ENCODE data around the gene P4HA2.

P4HA2 gene

GRCh38 chr5:132225165-132226032, 2.3 kb downstream of the P4HA2 start:
- Histone ChIP-seq H3K4me1 (ENCODE audit: control insufficient read depth in 1 of 2, insufficient read depth in 2 of 2, low read length in 2 of 2) (peaks cover 20 to 23% of the 10 kb centered on the region in 2 donors), H3K9me3 (ENCODE audit: control insufficient read depth in 1 of 2, low read length in 2 of 2) (no peaks in the 10 kb centered on the region), H3K36me3 (ENCODE audit: control insufficient read depth in 1 of 2, insufficient read depth in 2 of 2, low read length in 2 of 2) (no peaks in the 10 kb centered on the region), H3K4me3 (ENCODE audit: low read depth in 1 of 2, low read length in 2 of 2) (no peak overlapping the region), H3K27ac (ENCODE audit: low read depth, low read length) (no peak overlapping the region), H3K9ac (ENCODE audit: low read depth in 1 of 2, low read length in 2 of 2) (no peak overlapping the region), H3K27me3 (ENCODE audit: control insufficient read depth in 1 of 2, insufficient read depth in 2 of 2, low read length in 2 of 2) (no peaks in the 10 kb centered on the region)

GRCh38 chr5:132224716-132225115, 2.9 kb downstream of the P4HA2 start:
- Histone ChIP-seq H3K4me1 (ENCODE audit: control insufficient read depth in 1 of 2, insufficient read depth in 2 of 2, low read length in 2 of 2) (peaks cover 20 to 23% of the 10 kb centered on the region in 2 donors), H3K27ac (ENCODE audit: low read depth, low read length) (no peak overlapping the region), H3K4me3 (ENCODE audit: low read depth in 1 of 2, low read length in 2 of 2) (no peak overlapping the region), H3K9ac (ENCODE audit: low read depth in 1 of 2, low read length in 2 of 2) (no peak overlapping the region), H3K27me3 (ENCODE audit: control insufficient read depth in 1 of 2, insufficient read depth in 2 of 2, low read length in 2 of 2) (no peaks in the 10 kb centered on the region), H3K9me3 (ENCODE audit: control insufficient read depth in 1 of 2, low read length in 2 of 2) (no peaks in the 10 kb centered on the region), H3K36me3 (ENCODE audit: control insufficient read depth in 1 of 2, insufficient read depth in 2 of 2, low read length in 2 of 2) (no peaks in the 10 kb centered on the region)

GRCh38 chr5:132223861-132224260, 3.8 kb downstream of the P4HA2 start:
- Histone ChIP-seq H3K36me3 (ENCODE audit: control insufficient read depth in 1 of 2, insufficient read depth in 2 of 2, low read length in 2 of 2) (no peaks in the 10 kb centered on the region), H3K4me3 (ENCODE audit: low read depth in 1 of 2, low read length in 2 of 2) (no peak overlapping the region), H3K9ac (ENCODE audit: low read depth in 1 of 2, low read length in 2 of 2) (no peak overlapping the region), H3K9me3 (ENCODE audit: control insufficient read depth in 1 of 2, low read length in 2 of 2) (no peaks in the 10 kb centered on the region), H3K27me3 (ENCODE audit: control insufficient read depth in 1 of 2, insufficient read depth in 2 of 2, low read length in 2 of 2) (no peaks in the 10 kb centered on the region), H3K4me1 (ENCODE audit: control insufficient read depth in 1 of 2, insufficient read depth in 2 of 2, low read length in 2 of 2) (peaks cover 20 to 23% of the 10 kb centered on the region in 2 donors), H3K27ac (ENCODE audit: low read depth, low read length) (no peak overlapping the region)

GRCh38 chr5:132222649-132223038, 5.0 kb downstream of the P4HA2 start:
- Histone ChIP-seq H3K4me1 (ENCODE audit: control insufficient read depth in 1 of 2, insufficient read depth in 2 of 2, low read length in 2 of 2) (peaks cover 20 to 23% of the 10 kb centered on the region in 2 donors), H3K27me3 (ENCODE audit: control insufficient read depth in 1 of 2, insufficient read depth in 2 of 2, low read length in 2 of 2) (no peaks in the 10 kb centered on the region), H3K4me3 (ENCODE audit: low read depth in 1 of 2, low read length in 2 of 2) (no peak overlapping the region), H3K27ac (ENCODE audit: low read depth, low read length) (no peak overlapping the region), H3K9me3 (ENCODE audit: control insufficient read depth in 1 of 2, low read length in 2 of 2) (no peaks in the 10 kb centered on the region), H3K36me3 (ENCODE audit: control insufficient read depth in 1 of 2, insufficient read depth in 2 of 2, low read length in 2 of 2) (peaks cover under 1 to 1% of the 10 kb centered on the region in 2 donors), H3K9ac (ENCODE audit: low read depth in 1 of 2, low read length in 2 of 2) (no peak overlapping the region)

GRCh38 chr5:132221781-132222648, 5.6 kb downstream of the P4HA2 start:
- peaks cover 18 to 23% of the 10 kb centered on the region in 2 donors for H3K4me1 ChIP-seq (ENCODE audit: control insufficient read depth in 1 of 2, insufficient read depth in 2 of 2, low read length in 2 of 2)
- H3K9me3 ChIP-seq (ENCODE audit: control insufficient read depth in 1 of 2, low read length in 2 of 2) = no peaks in the 10 kb centered on the region
- peaks cover 5 to 7% of the 10 kb centered on the region in 2 donors for H3K36me3 ChIP-seq (ENCODE audit: control insufficient read depth in 1 of 2, insufficient read depth in 2 of 2, low read length in 2 of 2)
- no peak overlapping the region for H3K9ac ChIP-seq (ENCODE audit: low read depth in 1 of 2, low read length in 2 of 2)
- no peaks in the 10 kb centered on the region for H3K27me3 ChIP-seq (ENCODE audit: control insufficient read depth in 1 of 2, insufficient read depth in 2 of 2, low read length in 2 of 2)
- H3K27ac ChIP-seq (ENCODE audit: low read depth, low read length) = no peak overlapping the region
- no peak overlapping the region for H3K4me3 ChIP-seq (ENCODE audit: low read depth in 1 of 2, low read length in 2 of 2)

- no peak overlapping the region for H3K9ac ChIP-seq (ENCODE audit: low read depth in 1 of 2, low read length in 2 of 2)
- H3K27ac ChIP-seq (ENCODE audit: low read depth, low read length) = no peak overlapping the region
- H3K4me3 ChIP-seq (ENCODE audit: low read depth in 1 of 2, low read length in 2 of 2) = no peak overlapping the region
- H3K36me3 ChIP-seq (ENCODE audit: control insufficient read depth in 1 of 2, insufficient read depth in 2 of 2, low read length in 2 of 2) = peaks cover 5 to 9% of the 10 kb centered on the region in 2 donors
- H3K9me3 ChIP-seq (ENCODE audit: control insufficient read depth in 1 of 2, low read length in 2 of 2) = no peaks in the 10 kb centered on the region
- no peaks in the 10 kb centered on the region for H3K27me3 ChIP-seq (ENCODE audit: control insufficient read depth in 1 of 2, insufficient read depth in 2 of 2, low read length in 2 of 2)
- peaks cover 5 to 16% of the 10 kb centered on the region in 2 donors for H3K4me1 ChIP-seq (ENCODE audit: control insufficient read depth in 1 of 2, insufficient read depth in 2 of 2, low read length in 2 of 2)
Measured at GRCh38 chr5:132220491-132220890, 7.2 kb downstream of the P4HA2 start.

- Histone ChIP-seq H3K27ac (ENCODE audit: low read depth, low read length) (no peak overlapping the region), H3K4me1 (ENCODE audit: control insufficient read depth in 1 of 2, insufficient read depth in 2 of 2, low read length in 2 of 2) (peaks cover under 1 to 18% of the 10 kb centered on the region in 2 donors), H3K9me3 (ENCODE audit: control insufficient read depth in 1 of 2, low read length in 2 of 2) (no peaks in the 10 kb centered on the region), H3K9ac (ENCODE audit: low read depth in 1 of 2, low read length in 2 of 2) (no peak overlapping the region), H3K4me3 (ENCODE audit: low read depth in 1 of 2, low read length in 2 of 2) (no peak overlapping the region), H3K36me3 (ENCODE audit: control insufficient read depth in 1 of 2, insufficient read depth in 2 of 2, low read length in 2 of 2) (peaks cover 5 to 9% of the 10 kb centered on the region in 2 donors), H3K27me3 (ENCODE audit: control insufficient read depth in 1 of 2, insufficient read depth in 2 of 2, low read length in 2 of 2) (no peaks in the 10 kb centered on the region)
Measured at GRCh38 chr5:132219981-132220380, 7.7 kb downstream of the P4HA2 start.

GRCh38 chr5:132219289-132219970, 8.2 kb downstream of the P4HA2 start:
- H3K4me3 ChIP-seq (ENCODE audit: low read depth in 1 of 2, low read length in 2 of 2) = no peak overlapping the region
- H3K36me3 ChIP-seq (ENCODE audit: control insufficient read depth in 1 of 2, insufficient read depth in 2 of 2, low read length in 2 of 2) = peaks cover 5 to 9% of the 10 kb centered on the region in 2 donors
- no peak overlapping the region for H3K27ac ChIP-seq (ENCODE audit: low read depth, low read length)
- H3K4me1 ChIP-seq (ENCODE audit: control insufficient read depth in 1 of 2, insufficient read depth in 2 of 2, low read length in 2 of 2) = peaks cover 0 to 17% of the 10 kb centered on the region in 2 donors
- no peak overlapping the region for H3K9ac ChIP-seq (ENCODE audit: low read depth in 1 of 2, low read length in 2 of 2)
- no peaks in the 10 kb centered on the region for H3K27me3 ChIP-seq (ENCODE audit: control insufficient read depth in 1 of 2, insufficient read depth in 2 of 2, low read length in 2 of 2)
- no peaks in the 10 kb centered on the region for H3K9me3 ChIP-seq (ENCODE audit: control insufficient read depth in 1 of 2, low read length in 2 of 2)

- no peak overlapping the region for H3K27ac ChIP-seq (ENCODE audit: low read depth, low read length)
- H3K4me3 ChIP-seq (ENCODE audit: low read depth in 1 of 2, low read length in 2 of 2) = no peak overlapping the region
- no peaks in the 10 kb centered on the region for H3K27me3 ChIP-seq (ENCODE audit: control insufficient read depth in 1 of 2, insufficient read depth in 2 of 2, low read length in 2 of 2)
Measured at GRCh38 chr5:132218321-132218720, 9.3 kb downstream of the P4HA2 start.

More at GRCh38 chr5:132218321-132218720, 9.3 kb downstream of the P4HA2 start:
- H3K9ac ChIP-seq (ENCODE audit: low read depth in 1 of 2, low read length in 2 of 2) = no peak overlapping the region
- H3K36me3 ChIP-seq (ENCODE audit: control insufficient read depth in 1 of 2, insufficient read depth in 2 of 2, low read length in 2 of 2) = peaks cover 12 to 15% of the 10 kb centered on the region in 2 donors
- peaks cover 0 to 8% of the 10 kb centered on the region in 2 donors for H3K4me1 ChIP-seq (ENCODE audit: control insufficient read depth in 1 of 2, insufficient read depth in 2 of 2, low read length in 2 of 2)
- H3K9me3 ChIP-seq (ENCODE audit: control insufficient read depth in 1 of 2, low read length in 2 of 2) = no peaks in the 10 kb centered on the region

Measured in duodenal mucosa (tissue), 2 donors.